WTC11 (cell line): ENCODE measurements around the gene PBX4. TPM values are rescaled to one million over a fixed set of nuclear protein-coding genes. Genes with fewer than 3 reads are reported as not detected.

Experiments
- ATAC-seq: fragments of 200-7000 bp; cut with Tn5 transposase; 2 replicates; pipeline ENCODE4 v1.10.0; 2021; ENCODE audit warnings: mild to moderate bottlenecking, moderate library complexity
- CTCF ChIA-PET: fragments of 300-600 bp; sonication (Branson Sonifier 250); formaldehyde crosslinking; loops from one replicate; lab custom pipeline; 2021; ENCODE audit warnings: antibody characterized with exemption; lab: Charles Lee
- POLR2A ChIA-PET: fragments of 350-600 bp; sonication (Branson Sonifier 250); formaldehyde crosslinking; loops from one replicate; lab custom pipeline; 2021; ENCODE audit warnings: antibody characterized with exemption; lab: Charles Lee
- DNase-seq: peaks from one replicate; pipeline ENCODE4 v3.0.0; 2021; ENCODE audit warnings: low spot score
- H3K27ac Mint-ChIP-seq: 2 replicates; pipeline ENCODE4 v1.8.0; 2021; ENCODE audit warnings: mixed read lengths
- H3K27me3 Mint-ChIP-seq: 2 replicates; pipeline ENCODE4 v1.8.0; 2021; ENCODE audit warnings: low read depth, mild to moderate bottlenecking, moderate library complexity, mixed read lengths
- H3K36me3 Mint-ChIP-seq: 2 replicates; pipeline ENCODE4 v1.8.0; 2021; ENCODE audit warnings: mixed read lengths
- H3K4me1 Mint-ChIP-seq: 2 replicates; pipeline ENCODE4 v1.8.0; 2022; ENCODE audit warnings: mixed read lengths
- H3K4me3 Mint-ChIP-seq: 2 replicates; pipeline ENCODE4 v1.8.0; 2021; ENCODE audit warnings: mild to moderate bottlenecking, moderate library complexity, mixed read lengths
- H3K9me3 Mint-ChIP-seq: 2 replicates; pipeline ENCODE4 v1.8.0; 2021; ENCODE audit warnings: mixed read lengths
- FOXK1 ChIP-seq: sonication (generic); formaldehyde crosslinking; IDR thresholded peaks from 2 replicates; pipeline ENCODE4 v1.8.0; 2022; ENCODE audit warnings: mild to moderate bottlenecking, moderate library complexity, missing genetic modification reagents
- NR2C2 ChIP-seq: sonication (generic); formaldehyde crosslinking; IDR thresholded peaks from 2 replicates; pipeline ENCODE4 v1.8.0; 2022; ENCODE audit warnings: mild to moderate bottlenecking, missing genetic modification reagents
- PRRX2 ChIP-seq: fragments of 250-450 bp; sonication (Bioruptor Pico); IDR thresholded peaks from 2 replicates; pipeline ENCODE4 v1.8.0; 2021; ENCODE audit warnings: mild to moderate bottlenecking
- TP53 ChIP-seq: sonication (generic); formaldehyde crosslinking; IDR thresholded peaks from 2 replicates; pipeline ENCODE4 v1.8.1; 2023; ENCODE audit warnings: mild to moderate bottlenecking, missing genetic modification reagents
- ZBTB21 ChIP-seq: sonication (generic); formaldehyde crosslinking; IDR thresholded peaks from 2 replicates; pipeline ENCODE4 v1.8.1; 2023; ENCODE audit warnings: mild to moderate bottlenecking, missing genetic modification reagents, borderline replicate concordance
- ZNF219 ChIP-seq: sonication (generic); formaldehyde crosslinking; IDR thresholded peaks from 2 replicates; pipeline ENCODE4 v1.8.0; 2023; ENCODE audit warnings: missing genetic modification reagents, mild to moderate bottlenecking, borderline replicate concordance
- total RNA-seq: library from RNA; stranded (reverse); gene quantifications from 3 replicates; pipeline ENCODE4 v1.2.3, GENCODE V29; 2021
- TF ChIP-seq, protein P1 (sequence below): sonication (generic); formaldehyde crosslinking; IDR thresholded peaks from 2 replicates; pipeline ENCODE4 v1.8.0; 2023; ENCODE audit warnings: mild to moderate bottlenecking, missing genetic modification reagents
- TF ChIP-seq, protein P2 (sequence below): sonication (generic); formaldehyde crosslinking; conservative IDR thresholded peaks from 2 replicates; pipeline ENCODE4 v1.8.1; 2023; ENCODE audit warnings: mild to moderate bottlenecking, low read depth, missing genetic modification reagents, moderate library complexity
- TF ChIP-seq, protein P3 (sequence below): sonication (generic); formaldehyde crosslinking; IDR thresholded peaks from 2 replicates; pipeline ENCODE4 v1.8.1; 2023; ENCODE audit warnings: mild to moderate bottlenecking, missing genetic modification reagents
- TF ChIP-seq, protein P4 (sequence below): sonication (generic); formaldehyde crosslinking; IDR thresholded peaks from 2 replicates; pipeline ENCODE4 v1.8.0; 2022; ENCODE audit warnings: mild to moderate bottlenecking, missing genetic modification reagents
- TF ChIP-seq, protein P5 (sequence below): sonication (generic); formaldehyde crosslinking; IDR thresholded peaks from 2 replicates; pipeline ENCODE4 v1.8.0; 2023; ENCODE audit warnings: missing genetic modification reagents
- TF ChIP-seq, protein P6 (sequence below): fragments of 250-450 bp; sonication (Bioruptor Pico); conservative IDR thresholded peaks from 2 replicates; pipeline ENCODE4 v1.9.0; 2021; ENCODE audit warnings: mild to moderate bottlenecking

The PBX4 gene
- total RNA-seq, 1 experiment from 2014 or later = 3.2 TPM

DNA sequence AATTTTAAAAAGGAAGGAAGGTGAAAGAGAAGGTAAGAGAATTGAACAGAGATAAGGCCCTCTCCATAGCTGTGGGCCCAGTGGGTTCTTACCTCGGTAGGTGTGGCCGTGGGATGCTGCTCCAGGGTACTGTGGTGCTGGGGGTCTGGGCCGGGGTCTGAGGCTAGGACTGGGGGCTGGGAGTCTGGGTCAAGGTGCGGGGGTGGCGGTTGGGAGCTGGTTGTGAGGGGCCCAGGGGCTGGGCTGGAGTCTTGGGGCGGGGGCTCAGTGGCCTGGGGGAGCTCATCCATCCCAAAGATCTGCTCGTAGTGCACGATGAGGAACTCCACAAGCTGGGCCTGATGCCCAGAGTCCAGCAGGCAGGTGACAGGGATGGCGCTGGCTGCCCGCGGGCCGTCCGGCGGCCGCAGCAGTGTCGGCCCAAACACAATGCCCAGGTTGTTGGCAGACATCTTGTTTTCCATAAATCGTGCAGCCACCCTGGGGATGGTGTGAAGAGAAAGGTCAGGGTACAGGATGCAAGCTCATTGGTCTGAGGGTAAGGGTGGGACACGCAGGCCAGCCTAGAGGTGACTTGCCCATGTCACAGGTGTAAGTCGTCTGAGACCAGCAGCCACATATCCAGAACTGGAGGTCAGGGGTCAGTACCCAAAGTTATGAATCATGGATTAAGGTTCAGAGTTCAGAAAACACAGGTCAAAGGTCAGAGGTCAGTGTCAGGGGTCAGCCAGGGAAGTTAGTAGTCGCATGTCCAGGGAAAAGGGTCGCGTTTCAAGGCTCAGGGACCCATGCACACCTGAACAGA lies 15.4 kb upstream of the PBX4 start (continued):
- TF ChIP-seq, protein P1, sequence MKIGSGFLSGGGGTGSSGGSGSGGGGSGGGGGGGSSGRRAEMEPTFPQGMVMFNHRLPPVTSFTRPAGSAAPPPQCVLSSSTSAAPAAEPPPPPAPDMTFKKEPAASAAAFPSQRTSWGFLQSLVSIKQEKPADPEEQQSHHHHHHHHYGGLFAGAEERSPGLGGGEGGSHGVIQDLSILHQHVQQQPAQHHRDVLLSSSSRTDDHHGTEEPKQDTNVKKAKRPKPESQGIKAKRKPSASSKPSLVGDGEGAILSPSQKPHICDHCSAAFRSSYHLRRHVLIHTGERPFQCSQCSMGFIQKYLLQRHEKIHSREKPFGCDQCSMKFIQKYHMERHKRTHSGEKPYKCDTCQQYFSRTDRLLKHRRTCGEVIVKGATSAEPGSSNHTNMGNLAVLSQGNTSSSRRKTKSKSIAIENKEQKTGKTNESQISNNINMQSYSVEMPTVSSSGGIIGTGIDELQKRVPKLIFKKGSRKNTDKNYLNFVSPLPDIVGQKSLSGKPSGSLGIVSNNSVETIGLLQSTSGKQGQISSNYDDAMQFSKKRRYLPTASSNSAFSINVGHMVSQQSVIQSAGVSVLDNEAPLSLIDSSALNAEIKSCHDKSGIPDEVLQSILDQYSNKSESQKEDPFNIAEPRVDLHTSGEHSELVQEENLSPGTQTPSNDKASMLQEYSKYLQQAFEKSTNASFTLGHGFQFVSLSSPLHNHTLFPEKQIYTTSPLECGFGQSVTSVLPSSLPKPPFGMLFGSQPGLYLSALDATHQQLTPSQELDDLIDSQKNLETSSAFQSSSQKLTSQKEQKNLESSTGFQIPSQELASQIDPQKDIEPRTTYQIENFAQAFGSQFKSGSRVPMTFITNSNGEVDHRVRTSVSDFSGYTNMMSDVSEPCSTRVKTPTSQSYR = no peak
- TF ChIP-seq TP53 (CRISPR knock-in tag) (no peak), NR2C2 (CRISPR knock-in tag) (no peak), FOXK1 (CRISPR knock-in tag) (no peak)
- TF ChIP-seq, protein P2, sequence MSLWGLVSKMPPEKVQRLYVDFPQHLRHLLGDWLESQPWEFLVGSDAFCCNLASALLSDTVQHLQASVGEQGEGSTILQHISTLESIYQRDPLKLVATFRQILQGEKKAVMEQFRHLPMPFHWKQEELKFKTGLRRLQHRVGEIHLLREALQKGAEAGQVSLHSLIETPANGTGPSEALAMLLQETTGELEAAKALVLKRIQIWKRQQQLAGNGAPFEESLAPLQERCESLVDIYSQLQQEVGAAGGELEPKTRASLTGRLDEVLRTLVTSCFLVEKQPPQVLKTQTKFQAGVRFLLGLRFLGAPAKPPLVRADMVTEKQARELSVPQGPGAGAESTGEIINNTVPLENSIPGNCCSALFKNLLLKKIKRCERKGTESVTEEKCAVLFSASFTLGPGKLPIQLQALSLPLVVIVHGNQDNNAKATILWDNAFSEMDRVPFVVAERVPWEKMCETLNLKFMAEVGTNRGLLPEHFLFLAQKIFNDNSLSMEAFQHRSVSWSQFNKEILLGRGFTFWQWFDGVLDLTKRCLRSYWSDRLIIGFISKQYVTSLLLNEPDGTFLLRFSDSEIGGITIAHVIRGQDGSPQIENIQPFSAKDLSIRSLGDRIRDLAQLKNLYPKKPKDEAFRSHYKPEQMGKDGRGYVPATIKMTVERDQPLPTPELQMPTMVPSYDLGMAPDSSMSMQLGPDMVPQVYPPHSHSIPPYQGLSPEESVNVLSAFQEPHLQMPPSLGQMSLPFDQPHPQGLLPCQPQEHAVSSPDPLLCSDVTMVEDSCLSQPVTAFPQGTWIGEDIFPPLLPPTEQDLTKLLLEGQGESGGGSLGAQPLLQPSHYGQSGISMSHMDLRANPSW (CRISPR knock-in tag) = no peak

DNA sequence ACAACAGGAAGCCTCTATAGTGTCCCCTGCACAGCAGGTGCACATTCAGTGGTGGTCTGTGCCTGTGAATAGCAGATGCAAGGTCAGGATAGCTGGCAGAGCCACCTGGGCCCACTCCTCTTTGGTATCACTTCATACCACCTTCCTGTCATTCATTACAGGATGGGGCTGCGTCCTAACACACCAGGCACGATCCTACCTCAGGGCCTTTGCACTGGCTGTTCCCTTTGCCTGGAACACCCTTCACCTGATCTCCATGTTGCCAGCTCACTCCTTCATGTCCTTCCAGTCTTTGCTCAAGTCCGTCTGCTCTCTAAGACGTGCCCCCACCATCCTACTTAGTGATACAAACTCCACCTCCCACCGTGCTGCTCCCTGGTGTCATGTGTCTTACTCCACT lies 14.2 kb upstream of the PBX4 start:
- peaks cover 3% of the 10 kb centered on the region; the same call in 1 of the 2 replicates for H3K4me1 Mint-ChIP-seq
- POLR2A ChIA-PET = no interaction called here
- H3K4me3 Mint-ChIP-seq = no peak overlapping the region
- CTCF ChIA-PET = interaction anchor here (1.0 kb wide), 1 partner anchor 80 kb away, joined by 3 read pairs; no protein-coding TSS in a partner anchor
- no peaks in the 10 kb centered on the region for H3K27me3 Mint-ChIP-seq
- no peak overlapping the region for H3K27ac Mint-ChIP-seq
- DNase-seq (no peak), ATAC-seq (no peak)
- peaks cover 19% of the 10 kb centered on the region for H3K36me3 Mint-ChIP-seq
- TF ChIP-seq ZBTB21 (CRISPR knock-in tag) = no peak
- TF ChIP-seq, protein P3, sequence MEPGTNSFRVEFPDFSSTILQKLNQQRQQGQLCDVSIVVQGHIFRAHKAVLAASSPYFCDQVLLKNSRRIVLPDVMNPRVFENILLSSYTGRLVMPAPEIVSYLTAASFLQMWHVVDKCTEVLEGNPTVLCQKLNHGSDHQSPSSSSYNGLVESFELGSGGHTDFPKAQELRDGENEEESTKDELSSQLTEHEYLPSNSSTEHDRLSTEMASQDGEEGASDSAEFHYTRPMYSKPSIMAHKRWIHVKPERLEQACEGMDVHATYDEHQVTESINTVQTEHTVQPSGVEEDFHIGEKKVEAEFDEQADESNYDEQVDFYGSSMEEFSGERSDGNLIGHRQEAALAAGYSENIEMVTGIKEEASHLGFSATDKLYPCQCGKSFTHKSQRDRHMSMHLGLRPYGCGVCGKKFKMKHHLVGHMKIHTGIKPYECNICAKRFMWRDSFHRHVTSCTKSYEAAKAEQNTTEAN (CRISPR knock-in tag) = no peak
- TF ChIP-seq, protein P4, sequence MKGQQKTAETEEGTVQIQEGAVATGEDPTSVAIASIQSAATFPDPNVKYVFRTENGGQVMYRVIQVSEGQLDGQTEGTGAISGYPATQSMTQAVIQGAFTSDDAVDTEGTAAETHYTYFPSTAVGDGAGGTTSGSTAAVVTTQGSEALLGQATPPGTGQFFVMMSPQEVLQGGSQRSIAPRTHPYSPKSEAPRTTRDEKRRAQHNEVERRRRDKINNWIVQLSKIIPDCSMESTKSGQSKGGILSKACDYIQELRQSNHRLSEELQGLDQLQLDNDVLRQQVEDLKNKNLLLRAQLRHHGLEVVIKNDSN = no peak
- TF ChIP-seq, protein P5, sequence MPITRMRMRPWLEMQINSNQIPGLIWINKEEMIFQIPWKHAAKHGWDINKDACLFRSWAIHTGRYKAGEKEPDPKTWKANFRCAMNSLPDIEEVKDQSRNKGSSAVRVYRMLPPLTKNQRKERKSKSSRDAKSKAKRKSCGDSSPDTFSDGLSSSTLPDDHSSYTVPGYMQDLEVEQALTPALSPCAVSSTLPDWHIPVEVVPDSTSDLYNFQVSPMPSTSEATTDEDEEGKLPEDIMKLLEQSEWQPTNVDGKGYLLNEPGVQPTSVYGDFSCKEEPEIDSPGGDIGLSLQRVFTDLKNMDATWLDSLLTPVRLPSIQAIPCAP (CRISPR knock-in tag) = no peak
- TF ChIP-seq, protein P6, sequence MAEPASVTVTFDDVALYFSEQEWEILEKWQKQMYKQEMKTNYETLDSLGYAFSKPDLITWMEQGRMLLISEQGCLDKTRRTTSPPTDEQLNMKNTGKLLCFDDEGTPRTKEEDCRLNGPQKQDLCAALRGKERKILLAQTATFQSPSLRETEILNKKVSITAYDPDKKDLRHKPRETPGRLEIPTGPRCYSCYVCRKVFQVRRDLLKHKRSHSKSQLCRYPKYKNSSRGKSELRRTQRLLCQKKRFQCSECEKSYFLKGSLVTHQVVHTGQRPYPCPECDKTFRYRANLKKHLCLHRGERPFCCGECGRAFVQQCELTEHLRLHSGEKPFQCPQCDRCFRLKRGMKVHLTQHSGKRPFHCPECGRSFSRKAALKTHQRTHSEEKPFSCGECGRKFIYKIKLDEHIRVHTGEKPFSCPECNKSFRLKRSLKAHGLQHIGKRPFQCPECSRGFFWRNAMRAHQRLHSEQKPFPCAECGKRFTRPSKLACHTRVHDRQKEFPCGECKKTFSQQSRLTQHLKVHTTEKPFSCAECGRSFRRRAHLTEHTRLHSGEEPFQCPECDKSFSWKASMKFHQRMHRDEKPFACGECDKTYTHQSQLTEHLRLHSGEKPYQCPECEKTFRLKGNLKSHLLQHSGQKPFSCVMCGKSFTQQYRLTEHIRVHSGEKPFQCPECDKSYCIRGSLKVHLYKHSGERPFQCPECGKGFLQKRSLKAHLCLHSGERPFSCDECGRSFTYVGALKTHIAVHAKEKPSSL = no peak
- TF ChIP-seq ZNF219 (CRISPR knock-in tag) = no peak
- TF ChIP-seq PRRX2 (CRISPR knock-in tag) = no peak
- no peaks in the 10 kb centered on the region for H3K9me3 Mint-ChIP-seq
